PFSK-1 (cell line): Measurements from ENCODE around the gene PACC1.

Source experiments
- FOXP2 ChIP-seq: optimal IDR thresholded peaks from 2 replicates; pipeline ENCODE3; 2011; ENCODE audit warnings: borderline replicate concordance, control low read depth, inconsistent platforms; ENCODE audit not compliant: insufficient read depth; ENCODE audit errors: extremely low read length, extremely low read depth
- POLR2AphosphoS5 ChIP-seq: IDR thresholded peaks from 2 replicates; pipeline ENCODE4 v1.6.1; 2012; ENCODE audit warnings: low read depth, mild to moderate bottlenecking, control low read depth, low read length, moderate library complexity
- REST ChIP-seq, 2 experiments: IDR thresholded peaks; 2 replicates each; pipeline versions ENCODE4 v1.6.1 to v1.8.0; 2011 to 2012; ENCODE audit warnings: low read depth in 2 of 2, low read length in 2 of 2, control low read depth in 1 of 2, inconsistent platforms in 1 of 2, mild to moderate bottlenecking in 1 of 2, moderate library complexity in 1 of 2; ENCODE audit not compliant: insufficient read depth in 1 of 2
- SIN3A ChIP-seq: IDR thresholded peaks from 2 replicates; pipeline ENCODE4 v1.6.1; 2012; ENCODE audit warnings: mild to moderate bottlenecking, low read length, moderate library complexity, borderline replicate concordance; ENCODE audit not compliant: insufficient read depth

GRCh38 chr1:212315184-212315583 lies 99.5 kb downstream of the PACC1 start:
- TF ChIP-seq POLR2AphosphoS5, result no peak
- TF ChIP-seq SIN3A, result no peak
- TF ChIP-seq REST (IDR thresholded peaks at IDR 0.05; ENCODE audit: insufficient read depth in 1 of 2, low read depth in 2 of 2, low read length in 2 of 2), result no peak
- TF ChIP-seq FOXP2, result no peak
